CD4-positive, alpha-beta T cell treated with Interleukin-6 at 100 ng/mL for 8 hours (primary cell): Measurements from ENCODE around the gene HNRNPLL.

Experiments
- DNase-seq: peaks from one replicate; pipeline ENCODE4 v3.0.0-alpha.2; 2020; ENCODE audit warnings: mixed read lengths, low spot score

The HNRNPLL gene

DNA sequence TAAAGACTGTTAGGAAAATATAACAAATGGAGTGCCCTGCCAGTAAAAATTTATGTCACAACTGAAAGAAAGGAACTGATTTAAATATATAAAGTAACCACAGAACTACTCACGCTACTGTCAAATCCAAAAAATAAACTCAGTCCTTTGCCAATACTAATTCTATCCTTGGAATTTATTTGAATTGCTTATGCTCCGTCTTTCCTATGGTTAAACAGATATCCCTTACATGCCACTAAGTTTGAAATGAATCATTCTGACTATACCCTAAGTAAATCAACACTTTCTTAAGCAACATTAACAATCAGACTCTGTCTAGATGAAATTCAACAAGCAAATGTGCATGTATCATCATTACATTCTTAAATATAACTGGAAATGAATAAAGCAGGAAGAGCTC lies 9.8 kb downstream of the HNRNPLL start:
- no peak for DNase-seq

DNA sequence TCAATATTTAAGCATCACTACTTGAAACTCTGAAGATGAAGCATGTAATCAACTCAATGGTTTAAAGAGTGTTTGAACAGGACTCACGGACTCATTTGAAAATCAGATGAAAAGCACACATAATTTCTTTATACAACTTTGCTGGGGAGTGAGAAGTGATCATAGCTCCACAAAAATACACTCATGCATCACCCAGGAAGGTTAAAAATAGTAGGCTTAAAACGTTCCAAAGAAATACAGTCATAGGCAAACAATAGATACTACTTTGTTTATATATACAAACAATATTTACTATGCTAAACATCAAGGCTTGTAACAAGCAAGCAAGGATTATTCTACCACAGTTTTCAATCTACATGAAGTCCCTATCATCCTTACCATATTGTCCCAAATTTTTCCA lies 11.6 kb downstream of the HNRNPLL start:
- DNase-seq = no peak

GRCh38 chr2:38590053-38590452 lies 12.7 kb downstream of the HNRNPLL start:
- no peak for DNase-seq

- DNase-seq = no peak
These were observed 15.8 kb downstream of the HNRNPLL start for GRCh38 chr2:38586931-38587330.

GRCh38 chr2:38584881-38585280 lies 17.8 kb downstream of the HNRNPLL start:
- DNase-seq = no peak

DNA sequence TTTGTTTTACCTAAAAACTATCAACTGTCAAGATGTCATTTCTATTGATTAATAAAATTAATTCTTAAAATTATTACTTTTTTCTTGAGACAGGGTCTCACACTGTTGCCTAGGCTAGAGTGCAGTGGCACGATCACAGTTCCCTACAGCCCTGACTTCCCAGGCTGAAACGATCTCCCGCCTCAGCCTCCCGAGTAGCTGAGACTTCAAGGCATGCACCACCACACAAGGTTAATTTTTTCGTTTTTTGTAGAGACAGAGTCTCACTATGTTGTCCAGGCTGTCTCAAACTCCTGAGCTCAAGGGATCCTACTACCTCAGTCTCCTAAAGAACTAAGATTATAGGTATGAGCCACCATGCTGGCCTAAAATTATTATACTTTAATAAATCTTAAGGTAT lies 18.7 kb downstream of the HNRNPLL start:
- no peak for DNase-seq

- no peak for DNase-seq
These were observed 19.2 kb downstream of the HNRNPLL start for GRCh38 chr2:38583524-38583923.

DNA sequence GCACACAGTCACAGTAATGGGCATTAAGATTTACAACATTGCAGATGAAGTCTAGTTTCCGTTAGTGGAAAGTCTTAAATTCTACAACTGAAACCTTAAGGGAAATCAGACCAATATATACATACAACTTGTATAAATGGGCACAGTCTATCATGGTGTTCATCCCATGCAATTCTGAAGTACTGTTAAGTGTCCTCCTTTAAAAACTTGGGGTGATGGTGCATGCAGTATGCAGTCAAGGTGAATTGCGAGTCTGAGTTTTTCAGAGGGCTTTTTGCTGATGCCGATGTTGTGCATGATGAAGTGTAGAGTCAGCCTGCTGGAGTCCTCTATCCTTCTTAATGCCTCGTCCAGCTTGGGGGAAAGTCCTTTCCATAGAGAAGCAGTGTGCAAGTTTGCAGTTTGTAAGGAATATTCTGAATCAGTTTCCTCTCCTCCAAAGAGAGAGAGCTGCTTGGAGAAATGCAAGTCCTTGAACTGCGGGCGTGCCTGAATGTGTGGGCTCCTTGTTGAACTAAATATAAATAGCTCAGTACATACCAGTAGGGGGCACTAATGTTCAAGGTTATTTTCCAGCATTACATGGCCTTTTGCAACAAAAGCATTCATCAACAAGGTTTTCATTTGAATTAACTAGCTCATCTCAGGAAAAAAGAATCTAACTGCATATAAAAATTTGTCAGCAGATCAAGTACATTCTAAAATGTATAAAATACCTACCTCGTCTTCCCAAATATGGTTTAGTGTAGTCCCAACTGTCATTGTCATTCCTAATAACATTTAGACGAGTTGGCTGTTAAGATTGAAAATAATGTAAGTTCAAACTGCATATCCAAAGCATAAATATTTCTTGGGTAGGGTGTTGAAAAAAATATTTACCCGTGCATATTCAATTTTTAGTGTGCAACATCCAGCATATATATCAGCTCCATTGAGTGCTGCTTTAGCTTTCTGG lies 21.3 kb downstream of the HNRNPLL start:
- peak; percentile 79 for DNase-seq

GRCh38 chr2:38580115-38580636 lies 22.6 kb downstream of the HNRNPLL start:
- no peak for DNase-seq

- DNase-seq = peak; percentile 9
These were observed 23.9 kb downstream of the HNRNPLL start for GRCh38 chr2:38578832-38579231.

DNA sequence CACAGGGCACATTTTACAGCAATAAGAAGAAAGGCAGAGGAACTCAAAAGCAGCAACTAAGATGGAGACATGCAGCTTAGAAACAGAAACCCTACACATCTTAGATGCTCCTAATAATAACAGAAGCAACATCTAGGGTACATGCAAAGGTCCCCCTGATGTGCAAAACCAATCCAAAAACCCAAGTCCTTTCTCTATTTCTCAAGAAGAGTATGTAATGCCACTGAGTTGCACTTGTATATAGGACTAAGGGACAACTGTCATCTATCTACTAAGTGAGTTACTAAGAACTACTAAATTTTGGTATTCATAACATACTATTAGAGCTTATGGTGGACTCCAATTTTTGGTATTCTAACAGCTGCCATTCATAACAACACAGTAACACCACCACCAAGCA lies 28.4 kb downstream of the HNRNPLL start:
- DNase-seq = no peak

DNA sequence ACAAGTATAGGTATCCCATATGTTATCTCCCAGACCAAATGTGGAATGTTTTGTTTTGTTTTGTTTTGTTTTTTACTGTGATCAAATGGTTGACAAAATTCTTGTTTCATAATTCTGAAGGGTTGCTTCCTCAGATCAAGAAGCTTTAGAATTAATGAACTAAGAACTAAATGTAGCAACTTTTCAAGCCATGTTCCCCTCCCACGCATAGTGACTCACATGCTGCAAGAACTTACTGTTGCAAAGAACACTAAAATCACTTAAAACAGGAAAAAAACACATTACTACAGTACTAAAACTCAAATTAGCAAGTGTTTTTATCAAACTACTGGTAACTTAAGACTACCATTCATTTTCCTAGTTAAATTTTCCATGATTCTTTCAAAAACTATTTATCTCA lies 30.6 kb downstream of the HNRNPLL start:
- no peak for DNase-seq

DNA sequence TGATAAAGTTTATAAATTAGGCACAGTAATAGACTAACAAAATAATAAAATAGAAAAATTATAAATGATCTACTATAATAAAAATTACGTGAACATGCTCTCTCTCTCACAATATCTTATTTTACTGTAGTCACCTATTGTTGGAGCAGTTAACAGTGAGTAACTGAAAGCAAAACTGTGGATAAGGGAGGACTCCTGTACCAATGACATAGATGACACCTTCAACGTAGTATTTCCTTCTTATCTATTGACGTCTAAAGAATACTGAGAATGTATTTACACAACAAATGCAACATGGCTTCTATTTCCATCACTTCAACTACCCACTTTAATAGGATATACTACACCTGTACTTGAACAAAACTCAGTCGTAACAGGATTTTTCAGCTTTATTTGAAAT lies 31.5 kb downstream of the HNRNPLL start:
- no peak for DNase-seq

DNA sequence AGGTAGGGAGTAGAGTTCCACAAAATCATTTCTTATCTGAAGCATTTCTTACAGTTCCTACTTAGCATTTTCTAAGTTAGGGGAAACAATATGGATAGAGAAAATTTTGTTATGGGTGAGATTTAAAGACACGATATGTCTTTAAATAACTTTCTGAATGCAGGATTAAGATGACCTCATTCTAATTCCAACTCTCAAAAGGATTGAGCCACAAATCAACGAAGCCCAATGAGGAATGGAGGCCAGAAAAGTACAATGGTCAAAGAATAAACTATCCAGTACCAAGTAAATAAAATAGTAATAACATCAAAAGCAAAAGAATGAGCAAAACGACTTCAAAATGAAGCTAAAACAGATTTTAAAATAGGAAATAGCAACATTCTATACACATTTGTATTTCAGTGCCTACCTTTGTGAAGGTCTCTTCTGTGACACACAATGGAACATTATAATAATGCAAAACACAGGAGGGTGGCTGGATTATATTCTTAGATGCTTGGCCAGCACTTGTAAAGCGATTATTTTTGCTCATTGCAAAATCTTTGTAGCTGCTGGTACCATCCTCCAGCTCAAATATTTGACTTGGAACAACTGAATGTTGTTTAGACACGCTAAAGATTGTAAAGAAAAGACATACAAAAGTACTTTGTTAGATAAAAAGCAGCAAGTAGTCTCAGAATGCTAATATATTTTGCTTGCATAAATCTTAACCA lies 33.8 kb downstream of the HNRNPLL start:
- no peak for DNase-seq

DNA sequence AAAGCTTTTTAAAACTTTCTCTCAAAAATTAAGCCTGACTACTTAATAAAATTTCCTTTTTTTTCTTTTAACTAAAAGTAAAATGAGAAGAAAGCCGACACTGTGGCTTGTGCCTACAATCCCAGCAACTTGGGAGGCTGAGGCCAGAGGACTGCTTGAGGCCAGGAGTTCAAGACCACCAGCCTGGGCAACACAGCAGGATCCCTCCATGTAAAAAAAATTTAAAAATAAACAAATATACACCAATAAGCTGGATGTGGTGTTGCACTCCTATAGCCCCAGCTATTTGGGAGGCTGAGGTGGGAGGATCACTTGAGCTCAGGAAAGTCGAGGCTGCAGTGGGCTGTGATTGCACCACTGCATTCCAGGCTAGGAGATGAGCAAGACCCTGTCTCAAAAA lies 37.4 kb downstream of the HNRNPLL start:
- no peak for DNase-seq

GRCh38 chr2:38561691-38562090 lies 41.0 kb downstream of the HNRNPLL start:
- no peak for DNase-seq

DNA sequence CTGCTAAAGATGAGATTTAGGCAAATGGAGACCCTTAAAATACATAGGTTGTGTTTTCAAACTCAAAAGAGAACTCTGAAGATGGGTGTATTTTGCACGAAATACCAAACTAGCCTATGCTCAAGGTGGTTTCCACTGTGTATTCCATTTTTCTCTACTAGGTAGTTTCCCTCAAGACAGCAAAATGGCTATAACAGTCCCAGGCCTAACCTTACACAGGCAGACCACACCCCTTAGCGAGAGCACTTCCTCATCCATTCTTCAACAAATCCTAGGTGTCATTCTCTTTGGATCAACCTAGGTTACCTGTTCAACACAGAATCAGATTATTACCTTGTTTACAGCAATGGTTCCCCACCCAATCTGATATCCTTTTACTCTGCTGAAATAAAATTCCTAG lies 42.6 kb downstream of the HNRNPLL start:
- no peak for DNase-seq

- no peak for DNase-seq
These were observed 44.7 kb downstream of the HNRNPLL start for GRCh38 chr2:38557981-38558380.

- DNase-seq = no peak
These were observed 45.5 kb downstream of the HNRNPLL start for GRCh38 chr2:38557217-38557616.

DNA sequence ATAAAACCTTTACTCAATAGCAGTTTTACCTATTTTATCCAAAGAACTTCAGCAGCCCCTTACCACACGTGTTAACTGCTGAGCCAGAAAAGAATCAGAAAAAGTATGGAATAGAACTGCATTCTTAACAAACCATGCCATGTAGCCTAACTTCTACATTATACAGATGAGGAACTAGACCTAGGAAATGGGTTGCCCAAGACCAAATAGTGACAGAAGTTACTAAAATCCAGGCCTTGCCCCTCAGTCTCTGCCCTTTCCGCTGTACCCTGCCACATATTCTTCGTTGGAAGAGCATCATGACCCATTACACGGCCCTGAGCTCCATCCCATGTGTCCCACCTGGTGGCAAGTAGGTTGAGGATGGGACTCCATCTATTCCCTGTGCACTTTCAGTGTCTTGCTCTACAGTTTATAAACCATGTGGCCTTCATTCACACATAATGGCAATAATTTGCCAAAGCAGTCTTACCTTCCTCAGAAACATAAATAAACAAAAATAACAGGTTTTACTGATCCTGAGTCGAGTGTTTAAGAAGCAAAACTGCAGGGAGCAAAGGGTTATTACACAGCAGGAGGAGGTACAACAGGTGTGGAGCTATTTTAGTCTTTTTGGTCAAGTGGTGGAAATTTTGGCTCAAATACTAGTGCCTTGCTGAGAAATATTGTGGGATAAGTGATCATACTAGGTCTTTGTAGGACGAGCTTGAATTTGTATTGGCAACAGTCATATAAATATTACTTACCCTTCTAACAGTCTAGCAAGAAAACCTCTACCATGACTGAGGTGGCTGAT lies 46.5 kb downstream of the HNRNPLL start:
- DNase-seq = no peak

GRCh38 chr2:38554973-38555595 lies 47.6 kb downstream of the HNRNPLL start:
- no peak for DNase-seq

GRCh38 chr2:38553554-38553953 lies 49.2 kb downstream of the HNRNPLL start:
- no peak for DNase-seq
